ENCODE results near the gene EHD1. TPM values are rescaled to one million over a fixed set of nuclear protein-coding genes. Genes with fewer than 3 reads are reported as not detected.

EHD1 gene
- total and polyA plus RNA-seq, 9 of the 15 experiments (the other 6 are each of a cell fraction or from before 2014, with no cell fraction given) = 0.46 to 65.0 (median 16.4) TPM

DNA sequence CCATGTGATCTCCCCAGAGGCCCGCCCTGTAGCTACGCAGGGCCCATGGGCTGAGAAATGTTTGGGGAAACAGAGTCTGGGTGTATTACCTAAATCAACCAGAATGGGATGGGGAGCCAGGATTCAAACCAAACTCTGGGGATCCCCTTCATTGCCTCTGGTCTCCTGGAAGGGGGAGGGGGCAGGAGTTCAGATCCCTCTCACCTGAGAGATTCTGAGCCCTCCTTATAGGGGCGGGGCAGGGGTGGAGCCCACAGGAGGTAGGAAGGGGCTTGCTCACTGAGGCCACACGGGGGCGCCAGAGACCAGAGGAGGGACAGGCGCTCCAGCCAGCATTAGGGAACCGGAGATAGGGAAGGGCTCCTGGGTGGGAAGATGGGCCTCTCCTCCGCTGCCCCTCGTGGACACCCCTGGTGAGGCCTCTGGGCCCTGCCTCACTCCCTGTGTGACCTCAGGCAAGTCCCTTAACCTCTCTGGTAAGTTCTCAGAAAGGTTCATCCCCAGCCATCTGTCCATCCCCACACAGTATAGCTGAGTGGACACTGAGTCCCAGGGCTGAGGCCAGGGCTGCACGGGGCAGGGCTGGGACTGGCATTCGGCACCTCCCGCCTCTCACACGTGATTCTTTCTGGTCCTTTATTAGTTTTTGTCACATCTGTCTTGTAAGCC, 31.3 kb downstream of the EHD1 start (continued):
- TF ChIP-seq, protein P1, sequence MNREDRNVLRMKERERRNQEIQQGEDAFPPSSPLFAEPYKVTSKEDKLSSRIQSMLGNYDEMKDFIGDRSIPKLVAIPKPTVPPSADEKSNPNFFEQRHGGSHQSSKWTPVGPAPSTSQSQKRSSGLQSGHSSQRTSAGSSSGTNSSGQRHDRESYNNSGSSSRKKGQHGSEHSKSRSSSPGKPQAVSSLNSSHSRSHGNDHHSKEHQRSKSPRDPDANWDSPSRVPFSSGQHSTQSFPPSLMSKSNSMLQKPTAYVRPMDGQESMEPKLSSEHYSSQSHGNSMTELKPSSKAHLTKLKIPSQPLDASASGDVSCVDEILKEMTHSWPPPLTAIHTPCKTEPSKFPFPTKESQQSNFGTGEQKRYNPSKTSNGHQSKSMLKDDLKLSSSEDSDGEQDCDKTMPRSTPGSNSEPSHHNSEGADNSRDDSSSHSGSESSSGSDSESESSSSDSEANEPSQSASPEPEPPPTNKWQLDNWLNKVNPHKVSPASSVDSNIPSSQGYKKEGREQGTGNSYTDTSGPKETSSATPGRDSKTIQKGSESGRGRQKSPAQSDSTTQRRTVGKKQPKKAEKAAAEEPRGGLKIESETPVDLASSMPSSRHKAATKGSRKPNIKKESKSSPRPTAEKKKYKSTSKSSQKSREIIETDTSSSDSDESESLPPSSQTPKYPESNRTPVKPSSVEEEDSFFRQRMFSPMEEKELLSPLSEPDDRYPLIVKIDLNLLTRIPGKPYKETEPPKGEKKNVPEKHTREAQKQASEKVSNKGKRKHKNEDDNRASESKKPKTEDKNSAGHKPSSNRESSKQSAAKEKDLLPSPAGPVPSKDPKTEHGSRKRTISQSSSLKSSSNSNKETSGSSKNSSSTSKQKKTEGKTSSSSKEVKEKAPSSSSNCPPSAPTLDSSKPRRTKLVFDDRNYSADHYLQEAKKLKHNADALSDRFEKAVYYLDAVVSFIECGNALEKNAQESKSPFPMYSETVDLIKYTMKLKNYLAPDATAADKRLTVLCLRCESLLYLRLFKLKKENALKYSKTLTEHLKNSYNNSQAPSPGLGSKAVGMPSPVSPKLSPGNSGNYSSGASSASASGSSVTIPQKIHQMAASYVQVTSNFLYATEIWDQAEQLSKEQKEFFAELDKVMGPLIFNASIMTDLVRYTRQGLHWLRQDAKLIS (CRISPR knock-in tag; IDR thresholded peaks at IDR 0.05) = 0 out of 2 replicates have a peak, but pooled peaks have one; percentile 71
- TF ChIP-seq TEAD1 (CRISPR knock-in tag; IDR thresholded peaks at IDR 0.05) (peak; percentile 48 to 50; a peak in 2 of 4 replicates), KAT8 (IDR thresholded peaks at IDR 0.05; ENCODE audit: low read depth) (no peak), ZNF551 (CRISPR knock-in tag; IDR thresholded peaks at IDR 0.05) (no peak), SNIP1 (IDR thresholded peaks at IDR 0.05; ENCODE audit: low read depth) (no peak), FOXA3 (CRISPR knock-in tag; conservative IDR thresholded peaks at IDR 0.05 in 1 of 2, IDR thresholded peaks at IDR 0.05 in 1 of 2) (0 out of 4 replicates have a peak, but pooled peaks of 1 of the 2 experiments have one; percentile 50)
- TF ChIP-seq, protein P2, sequence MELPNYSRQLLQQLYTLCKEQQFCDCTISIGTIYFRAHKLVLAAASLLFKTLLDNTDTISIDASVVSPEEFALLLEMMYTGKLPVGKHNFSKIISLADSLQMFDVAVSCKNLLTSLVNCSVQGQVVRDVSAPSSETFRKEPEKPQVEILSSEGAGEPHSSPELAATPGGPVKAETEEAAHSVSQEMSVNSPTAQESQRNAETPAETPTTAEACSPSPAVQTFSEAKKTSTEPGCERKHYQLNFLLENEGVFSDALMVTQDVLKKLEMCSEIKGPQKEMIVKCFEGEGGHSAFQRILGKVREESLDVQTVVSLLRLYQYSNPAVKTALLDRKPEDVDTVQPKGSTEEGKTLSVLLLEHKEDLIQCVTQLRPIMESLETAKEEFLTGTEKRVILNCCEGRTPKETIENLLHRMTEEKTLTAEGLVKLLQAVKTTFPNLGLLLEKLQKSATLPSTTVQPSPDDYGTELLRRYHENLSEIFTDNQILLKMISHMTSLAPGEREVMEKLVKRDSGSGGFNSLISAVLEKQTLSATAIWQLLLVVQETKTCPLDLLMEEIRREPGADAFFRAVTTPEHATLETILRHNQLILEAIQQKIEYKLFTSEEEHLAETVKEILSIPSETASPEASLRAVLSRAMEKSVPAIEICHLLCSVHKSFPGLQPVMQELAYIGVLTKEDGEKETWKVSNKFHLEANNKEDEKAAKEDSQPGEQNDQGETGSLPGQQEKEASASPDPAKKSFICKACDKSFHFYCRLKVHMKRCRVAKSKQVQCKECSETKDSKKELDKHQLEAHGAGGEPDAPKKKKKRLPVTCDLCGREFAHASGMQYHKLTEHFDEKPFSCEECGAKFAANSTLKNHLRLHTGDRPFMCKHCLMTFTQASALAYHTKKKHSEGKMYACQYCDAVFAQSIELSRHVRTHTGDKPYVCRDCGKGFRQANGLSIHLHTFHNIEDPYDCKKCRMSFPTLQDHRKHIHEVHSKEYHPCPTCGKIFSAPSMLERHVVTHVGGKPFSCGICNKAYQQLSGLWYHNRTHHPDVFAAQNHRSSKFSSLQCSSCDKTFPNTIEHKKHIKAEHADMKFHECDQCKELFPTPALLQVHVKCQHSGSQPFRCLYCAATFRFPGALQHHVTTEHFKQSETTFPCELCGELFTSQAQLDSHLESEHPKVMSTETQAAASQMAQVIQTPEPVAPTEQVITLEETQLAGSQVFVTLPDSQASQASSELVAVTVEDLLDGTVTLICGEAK (IDR thresholded peaks at IDR 0.05) = no peak
- TF ChIP-seq, protein P2 (CRISPR knock-in tag; IDR thresholded peaks at IDR 0.05) = 0 out of 2 replicates have a peak, but pooled peaks have one; percentile 14
- TF ChIP-seq, protein P3, sequence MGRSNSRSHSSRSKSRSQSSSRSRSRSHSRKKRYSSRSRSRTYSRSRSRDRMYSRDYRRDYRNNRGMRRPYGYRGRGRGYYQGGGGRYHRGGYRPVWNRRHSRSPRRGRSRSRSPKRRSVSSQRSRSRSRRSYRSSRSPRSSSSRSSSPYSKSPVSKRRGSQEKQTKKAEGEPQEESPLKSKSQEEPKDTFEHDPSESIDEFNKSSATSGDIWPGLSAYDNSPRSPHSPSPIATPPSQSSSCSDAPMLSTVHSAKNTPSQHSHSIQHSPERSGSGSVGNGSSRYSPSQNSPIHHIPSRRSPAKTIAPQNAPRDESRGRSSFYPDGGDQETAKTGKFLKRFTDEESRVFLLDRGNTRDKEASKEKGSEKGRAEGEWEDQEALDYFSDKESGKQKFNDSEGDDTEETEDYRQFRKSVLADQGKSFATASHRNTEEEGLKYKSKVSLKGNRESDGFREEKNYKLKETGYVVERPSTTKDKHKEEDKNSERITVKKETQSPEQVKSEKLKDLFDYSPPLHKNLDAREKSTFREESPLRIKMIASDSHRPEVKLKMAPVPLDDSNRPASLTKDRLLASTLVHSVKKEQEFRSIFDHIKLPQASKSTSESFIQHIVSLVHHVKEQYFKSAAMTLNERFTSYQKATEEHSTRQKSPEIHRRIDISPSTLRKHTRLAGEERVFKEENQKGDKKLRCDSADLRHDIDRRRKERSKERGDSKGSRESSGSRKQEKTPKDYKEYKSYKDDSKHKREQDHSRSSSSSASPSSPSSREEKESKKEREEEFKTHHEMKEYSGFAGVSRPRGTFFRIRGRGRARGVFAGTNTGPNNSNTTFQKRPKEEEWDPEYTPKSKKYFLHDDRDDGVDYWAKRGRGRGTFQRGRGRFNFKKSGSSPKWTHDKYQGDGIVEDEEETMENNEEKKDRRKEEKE (IDR thresholded peaks at IDR 0.05; ENCODE audit: borderline replicate concordance in 1 of 2, control insufficient read depth in 1 of 2, low read depth in 2 of 2, low read length in 1 of 2) = no peak; a peak in 1 of 4 replicates

Data from K562 (cell line).